ENCODE data around the gene PI3.

- TF ChIP-seq CTCF (IDR thresholded peaks at IDR 0.05) (no peak), ZFX (IDR thresholded peaks at IDR 0.05; ENCODE audit: borderline replicate concordance) (no peak)
Observed at GRCh38 chr20:45128099-45128498, 46.6 kb upstream of the PI3 start.

Measured in 22Rv1 (cell line).